Activated naive CD4-positive, alpha-beta T cell treated with anti-CD3 and anti-CD28 coated beads, Interleukin-2, amount 10 ng/mL, durations not matched to agents 7 days and 5 days (primary cell): Measurements from ENCODE around the gene COQ7.

Experiments
- CTCF ChIA-PET: fragments of 350-600 bp; sonication (Branson Sonifier 250); formaldehyde crosslinking; loops from one replicate; lab custom pipeline; 2021; ENCODE audit warnings: antibody characterized with exemption; lab: Charles Lee
- DNase-seq: peaks from one replicate; pipeline ENCODE4 v3.0.0-alpha.2; 2020
- H3K27ac Mint-ChIP-seq: one replicate; pipeline ENCODE4 v1.8.0; 2021; ENCODE audit warnings: mild to moderate bottlenecking, moderate library complexity, mixed read lengths
- H3K27me3 Mint-ChIP-seq: one replicate; pipeline ENCODE4 v1.8.0; 2021; ENCODE audit warnings: mild to moderate bottlenecking, mixed read lengths
- H3K36me3 Mint-ChIP-seq: one replicate; pipeline ENCODE4 v1.8.0; 2021; ENCODE audit warnings: mixed read lengths
- H3K4me1 Mint-ChIP-seq: one replicate; pipeline ENCODE4 v1.8.0; 2021; ENCODE audit warnings: mixed read lengths
- H3K4me3 Mint-ChIP-seq: one replicate; pipeline ENCODE4 v1.8.0; 2021; ENCODE audit warnings: mild to moderate bottlenecking, moderate library complexity, mixed read lengths
- H3K9me3 Mint-ChIP-seq: one replicate; pipeline ENCODE4 v1.8.0; 2021; ENCODE audit warnings: mixed read lengths

Gene COQ7

DNA sequence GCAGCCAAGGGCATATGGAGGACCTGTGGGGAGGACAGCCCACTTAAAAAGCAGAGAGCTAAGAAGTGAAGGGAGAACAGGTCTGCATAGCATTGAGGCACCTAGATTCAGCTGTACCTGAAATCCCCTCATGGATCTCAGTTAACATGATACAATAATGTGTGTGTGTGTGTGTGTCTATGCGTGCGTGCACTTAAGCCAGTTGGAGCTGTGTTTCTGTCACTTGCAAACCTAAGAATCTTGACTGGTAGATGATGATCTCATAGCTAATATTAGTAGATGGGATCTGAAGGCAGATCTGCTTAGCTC is 44.6 kb downstream of the COQ7 start:
- CTCF ChIA-PET: interaction anchor here (1.3 kb wide), 1 partner anchor 67 kb away, joined by 3 read pairs; no protein-coding TSS in a partner anchor
- H3K27ac Mint-ChIP-seq: no peak overlapping the region
- no peaks in the 10 kb centered on the region for H3K36me3 Mint-ChIP-seq
- peaks cover 66% of the 10 kb centered on the region for H3K27me3 Mint-ChIP-seq
- DNase-seq: no peak
- H3K9me3 Mint-ChIP-seq: no peaks in the 10 kb centered on the region
- peaks cover 2% of the 10 kb centered on the region for H3K4me1 Mint-ChIP-seq
- no peak overlapping the region for H3K4me3 Mint-ChIP-seq

DNA sequence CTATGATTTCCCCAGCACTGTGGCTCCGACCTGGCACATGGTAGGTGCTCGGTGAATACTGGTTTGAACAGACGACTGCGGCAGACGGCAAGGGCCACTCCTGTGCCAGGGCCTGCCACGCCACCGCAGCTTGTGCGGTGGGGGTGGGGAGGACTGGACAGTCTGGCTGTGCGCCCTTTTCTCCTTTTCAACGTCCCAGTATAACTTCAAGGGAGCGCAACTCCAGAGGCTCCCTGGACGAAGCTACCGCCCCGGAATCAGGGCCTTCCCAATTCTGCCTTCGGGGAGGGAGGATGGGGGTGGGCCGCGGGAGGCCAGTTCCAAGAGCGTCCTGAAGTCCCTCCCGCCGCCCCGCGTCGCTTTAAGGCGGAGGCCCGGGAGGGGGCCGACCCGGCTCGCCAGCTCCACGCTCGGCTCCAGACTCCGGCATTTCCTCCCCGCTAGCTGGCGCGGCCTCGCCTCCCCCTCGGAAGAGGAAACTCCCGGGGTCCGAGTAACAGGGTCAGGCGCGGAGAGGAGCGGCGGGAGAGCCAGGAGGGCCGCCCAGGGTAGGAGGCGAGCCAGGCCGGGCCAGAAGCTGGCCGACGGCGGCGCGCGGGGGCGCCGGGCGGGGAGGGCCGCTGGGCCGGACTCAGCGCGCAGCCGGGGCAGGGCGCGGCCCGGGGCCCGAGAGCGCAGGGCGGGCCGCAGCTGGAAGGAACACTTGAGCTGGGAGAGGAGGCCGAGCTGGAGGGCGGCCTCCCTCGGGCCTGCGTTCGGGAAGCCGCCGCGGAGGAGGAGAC is 46.4 kb downstream of the COQ7 start, which contains the start of gene ITPRIPL2:
ITPRIPL2 (plus strand) TSS at position 388 of the 782 bp plus-strand sequence. CDS start 498 bp downstream, outside the sequence.
- CTCF ChIA-PET: interaction anchor here (1.0 kb wide), 1 partner anchor 18 kb away, joined by 4 read pairs; no protein-coding TSS in a partner anchor
- Mint-ChIP-seq H3K36me3 (no peaks in the 10 kb centered on the region), H3K4me1 (peaks cover 7% of the 10 kb centered on the region), H3K27me3 (peaks cover 69% of the 10 kb centered on the region), H3K27ac (no peak within 1 kb of the TSS), H3K9me3 (no peaks in the 10 kb centered on the region), H3K4me3 (peak within 1 kb of the TSS; percentile 40)
- DNase-seq: no peak

DNA sequence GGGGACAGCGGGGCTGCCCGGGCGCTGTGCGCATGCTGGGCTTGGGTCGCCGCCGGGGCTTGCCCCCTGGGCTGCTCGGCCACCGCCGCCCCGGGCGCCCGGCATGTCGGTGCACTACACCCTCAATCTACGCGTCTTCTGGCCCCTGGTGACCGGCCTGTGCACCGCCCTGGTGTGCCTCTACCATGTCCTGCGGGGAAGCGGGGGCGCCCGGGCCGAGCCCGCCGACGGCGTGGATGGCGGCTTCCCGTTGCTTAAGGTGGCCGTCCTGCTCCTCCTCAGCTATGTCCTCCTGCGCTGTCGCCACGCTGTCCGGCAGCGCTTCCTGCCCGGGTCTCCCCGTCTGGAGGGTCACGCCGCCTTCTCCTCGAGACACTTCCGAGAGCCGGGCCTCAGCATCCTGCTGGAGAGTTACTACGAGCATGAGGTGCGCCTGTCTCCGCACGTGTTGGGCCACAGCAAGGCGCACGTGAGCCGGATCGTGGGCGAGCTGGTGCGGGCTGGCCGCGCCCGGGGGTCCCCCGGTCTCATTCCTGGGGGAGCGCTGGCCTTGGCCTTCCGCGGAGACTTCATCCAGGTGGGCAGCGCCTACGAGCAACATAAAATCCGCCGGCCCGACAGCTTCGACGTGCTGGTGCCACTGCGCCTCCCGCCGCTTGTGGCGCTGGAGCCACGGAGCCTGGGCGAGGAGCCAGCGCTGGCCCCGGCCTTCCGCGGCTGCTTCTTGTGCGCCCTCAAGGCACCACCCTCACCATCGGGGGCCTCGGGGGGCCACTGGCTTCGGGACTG is 47.1 kb downstream of the COQ7 start:
- no peaks in the 10 kb centered on the region for H3K36me3 Mint-ChIP-seq
- DNase-seq: no peak
- H3K27ac Mint-ChIP-seq: no peak overlapping the region
- no peaks in the 10 kb centered on the region for H3K9me3 Mint-ChIP-seq
- H3K4me3 Mint-ChIP-seq: peak overlapping the region; percentile 33
- CTCF ChIA-PET: interaction anchor here (1.0 kb wide), 1 partner anchor 17 kb away, joined by 4 read pairs; no protein-coding TSS in a partner anchor
- peaks cover 70% of the 10 kb centered on the region for H3K27me3 Mint-ChIP-seq
- peaks cover 12% of the 10 kb centered on the region for H3K4me1 Mint-ChIP-seq

DNA sequence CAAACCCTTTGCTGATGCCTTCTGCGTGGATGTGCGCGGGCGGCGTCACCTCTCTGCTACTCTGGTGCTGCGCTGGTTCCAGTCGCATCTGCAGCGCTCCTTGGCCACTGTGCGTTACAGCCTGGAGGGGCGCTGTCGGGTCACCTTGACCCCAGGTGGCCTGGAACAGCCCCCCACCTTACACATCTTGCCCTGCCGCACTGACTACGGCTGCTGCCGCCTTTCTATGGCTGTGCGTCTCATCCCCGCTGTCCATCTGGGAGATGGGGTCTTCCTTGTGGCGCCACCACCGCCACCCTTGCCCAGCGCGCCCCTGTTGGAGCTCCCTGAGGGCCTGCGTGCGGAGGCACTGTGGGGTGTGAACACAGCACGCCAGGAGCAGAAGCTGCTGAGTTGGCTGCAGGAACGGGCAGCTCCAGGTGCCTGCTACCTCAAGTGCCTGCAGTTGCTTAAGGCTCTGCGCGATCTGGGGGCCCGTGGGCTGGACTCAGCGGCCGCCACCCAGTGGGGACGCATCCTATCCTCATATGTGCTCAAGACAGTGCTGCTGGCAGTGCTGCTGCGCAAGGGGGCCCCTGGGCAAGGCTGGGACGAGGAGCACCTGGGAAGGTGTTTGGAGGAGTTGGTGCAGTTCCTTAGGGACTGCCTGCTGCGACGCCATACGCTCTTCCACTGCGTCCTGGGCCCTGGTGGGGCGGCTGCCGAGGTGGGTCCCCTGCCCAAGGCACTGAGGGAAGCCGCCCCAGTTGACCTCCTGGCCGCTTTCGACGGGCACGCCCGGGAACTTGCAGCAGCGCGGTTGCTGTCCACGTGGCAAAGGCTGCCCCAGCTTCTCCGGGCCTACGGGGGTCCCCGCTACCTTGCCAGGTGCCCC is 48.0 kb downstream of the COQ7 start:
- H3K4me1 Mint-ChIP-seq: peaks cover 15% of the 10 kb centered on the region
- H3K27me3 Mint-ChIP-seq: peaks cover 70% of the 10 kb centered on the region
- no peak overlapping the region for H3K27ac Mint-ChIP-seq
- CTCF ChIA-PET: no interaction called here
- no peaks in the 10 kb centered on the region for H3K9me3 Mint-ChIP-seq
- DNase-seq: no peak
- H3K4me3 Mint-ChIP-seq: no peak overlapping the region
- no peaks in the 10 kb centered on the region for H3K36me3 Mint-ChIP-seq

GRCh38 chr16:19116711-19117449 is 49.5 kb downstream of the COQ7 start:
- Mint-ChIP-seq H3K36me3 (no peaks in the 10 kb centered on the region), H3K27ac (peak overlapping the region; percentile 49), H3K4me3 (no peak overlapping the region), H3K27me3 (peaks cover 61% of the 10 kb centered on the region), H3K9me3 (no peaks in the 10 kb centered on the region), H3K4me1 (peaks cover 15% of the 10 kb centered on the region)
- CTCF ChIA-PET: interaction anchor here (1.3 to 1.5 kb wide), 2 partner anchors 10 to 30 kb away, joined by 3 to 10 read pairs; no protein-coding TSS in a partner anchor
- DNase-seq: no peak

DNA sequence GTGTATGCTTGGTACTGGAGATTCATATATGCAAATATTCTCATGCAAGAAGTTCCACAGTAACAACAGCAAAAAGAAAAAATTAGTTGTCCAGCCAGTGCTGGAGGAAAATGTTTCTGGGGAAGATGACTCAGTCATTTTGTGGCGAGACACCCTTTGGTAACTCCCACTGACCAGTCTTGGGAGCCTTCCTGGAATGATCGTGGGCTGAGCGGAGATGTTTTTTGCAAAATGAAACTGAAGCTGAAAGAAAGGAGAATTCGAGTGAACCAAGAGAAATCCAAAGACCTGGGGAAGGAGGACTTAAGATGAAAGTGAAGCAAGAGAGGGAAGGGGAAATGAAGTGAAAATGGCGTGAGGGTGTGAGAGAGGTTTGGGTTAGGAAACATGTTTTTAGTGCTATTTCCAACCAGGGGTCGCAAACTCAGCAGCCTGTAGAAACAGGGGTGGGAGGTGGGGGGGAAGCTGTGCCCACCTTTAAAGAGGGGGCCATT is 51.6 kb downstream of the COQ7 start:
- Mint-ChIP-seq H3K27ac (no peak overlapping the region), H3K27me3 (peaks cover 44% of the 10 kb centered on the region), H3K9me3 (no peaks in the 10 kb centered on the region), H3K36me3 (no peaks in the 10 kb centered on the region), H3K4me3 (peak overlapping the region; percentile 2), H3K4me1 (peaks cover 13% of the 10 kb centered on the region)
- CTCF ChIA-PET: interaction anchor here (1.1 kb wide), 1 partner anchor 24 kb away, joined by 3 read pairs; no protein-coding TSS in a partner anchor
- no peak for DNase-seq

GRCh38 chr16:19119564-19119963 is 52.1 kb downstream of the COQ7 start:
- Mint-ChIP-seq H3K36me3 (no peaks in the 10 kb centered on the region), H3K4me3 (no peak overlapping the region), H3K27me3 (peaks cover 38% of the 10 kb centered on the region), H3K9me3 (no peaks in the 10 kb centered on the region), H3K4me1 (peaks cover 13% of the 10 kb centered on the region), H3K27ac (no peak overlapping the region)
- DNase-seq: no peak
- CTCF ChIA-PET: interaction anchor here (1.1 kb wide), 1 partner anchor 25 kb away, joined by 3 read pairs; no protein-coding TSS in a partner anchor

DNA sequence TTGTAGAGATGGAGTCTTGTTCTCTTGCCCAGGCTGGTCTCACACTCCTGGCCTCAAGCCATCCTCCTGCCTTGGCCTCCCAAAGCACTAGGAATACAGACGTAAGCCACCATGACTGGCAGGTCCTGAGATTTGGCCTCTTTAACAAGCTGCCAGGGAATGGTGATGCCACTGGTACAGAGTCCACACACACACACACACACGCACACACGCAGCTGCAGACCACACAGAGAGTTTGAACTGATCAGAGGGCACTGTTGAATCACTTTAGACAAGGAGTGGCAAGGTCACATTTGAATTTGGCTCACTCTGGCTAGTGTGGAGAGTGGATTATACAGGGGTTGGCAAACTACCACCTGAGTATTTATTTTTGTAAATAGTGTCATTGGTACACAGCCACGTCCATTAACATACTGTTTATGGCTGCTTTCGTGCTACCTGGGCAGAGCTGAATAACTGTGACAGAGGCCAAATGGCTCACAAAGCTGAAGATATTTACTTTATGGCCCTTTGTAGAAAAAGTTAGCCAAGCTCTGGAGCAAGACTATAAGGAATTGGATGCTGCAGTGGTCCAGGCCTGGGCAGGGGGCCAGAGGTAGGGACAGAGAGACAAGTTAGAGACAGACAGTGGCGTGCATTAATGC is 56.2 kb downstream of the COQ7 start:
- no peak for DNase-seq
- H3K9me3 Mint-ChIP-seq: peaks cover 1% of the 10 kb centered on the region
- H3K27ac Mint-ChIP-seq: peak overlapping the region; percentile 21
- CTCF ChIA-PET: no interaction called here
- no peak overlapping the region for H3K4me3 Mint-ChIP-seq
- no peaks in the 10 kb centered on the region for H3K36me3 Mint-ChIP-seq
- H3K4me1 Mint-ChIP-seq: peaks cover 9% of the 10 kb centered on the region
- H3K27me3 Mint-ChIP-seq: peaks cover 9% of the 10 kb centered on the region

- H3K27ac Mint-ChIP-seq: no peak overlapping the region
- no peak for DNase-seq
- peaks cover 12% of the 10 kb centered on the region for H3K4me1 Mint-ChIP-seq
- no peaks in the 10 kb centered on the region for H3K36me3 Mint-ChIP-seq
- H3K4me3 Mint-ChIP-seq: no peak overlapping the region
- CTCF ChIA-PET: interaction anchor here (0.8 kb wide), 1 partner anchor 9 kb away, joined by 3 read pairs; no protein-coding TSS in a partner anchor
- peaks cover 1% of the 10 kb centered on the region for H3K9me3 Mint-ChIP-seq
- H3K27me3 Mint-ChIP-seq: peaks cover 4% of the 10 kb centered on the region
Measured at GRCh38 chr16:19126300-19126699, 58.9 kb downstream of the COQ7 start.

DNA sequence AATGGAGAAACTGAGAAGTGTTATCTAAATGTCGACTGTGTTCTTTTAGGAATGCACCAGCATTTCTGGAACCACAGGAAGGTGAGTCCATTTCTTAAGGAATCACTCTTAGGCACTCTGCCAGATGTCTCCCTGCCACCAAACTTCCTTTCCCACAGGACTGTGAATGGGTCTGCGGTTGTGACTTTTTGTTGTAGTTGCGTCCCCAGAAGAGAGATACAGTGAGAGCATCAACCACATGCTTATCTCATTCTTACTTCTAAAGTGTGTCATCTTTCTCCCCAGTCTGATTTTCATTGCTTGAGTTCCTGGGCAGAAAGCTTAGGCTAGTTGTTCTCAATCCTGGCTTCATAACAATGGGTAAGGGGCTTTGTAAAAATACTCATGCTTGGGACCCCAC is 59.8 kb downstream of the COQ7 start:
- Mint-ChIP-seq H3K4me3 (no peak overlapping the region), H3K27me3 (peaks cover 4% of the 10 kb centered on the region), H3K36me3 (no peaks in the 10 kb centered on the region), H3K9me3 (peaks cover 1% of the 10 kb centered on the region), H3K27ac (no peak overlapping the region), H3K4me1 (peaks cover 13% of the 10 kb centered on the region)
- DNase-seq: no peak
- CTCF ChIA-PET: interaction anchor here (0.8 kb wide), 1 partner anchor 10 kb away, joined by 3 read pairs; no protein-coding TSS in a partner anchor

- CTCF ChIA-PET: no interaction called here
- DNase-seq: no peak
Measured at GRCh38 chr16:19127674-19128131, 60.3 kb downstream of the COQ7 start.

GRCh38 chr16:19128454-19129200 is 61.2 kb downstream of the COQ7 start:
- H3K27ac Mint-ChIP-seq: no peak overlapping the region
- no peak overlapping the region for H3K4me3 Mint-ChIP-seq
- H3K4me1 Mint-ChIP-seq: peaks cover 13% of the 10 kb centered on the region
- DNase-seq: no peak
- no peaks in the 10 kb centered on the region for H3K27me3 Mint-ChIP-seq
- peaks cover 1% of the 10 kb centered on the region for H3K9me3 Mint-ChIP-seq
- H3K36me3 Mint-ChIP-seq: no peaks in the 10 kb centered on the region
- CTCF ChIA-PET: no interaction called here

More at GRCh38 chr16:19127674-19128131, 60.3 kb downstream of the COQ7 start:
- peaks cover 13% of the 10 kb centered on the region for H3K4me1 Mint-ChIP-seq
- peaks cover 2% of the 10 kb centered on the region for H3K27me3 Mint-ChIP-seq
- no peak overlapping the region for H3K27ac Mint-ChIP-seq
- peaks cover 1% of the 10 kb centered on the region for H3K9me3 Mint-ChIP-seq
- H3K4me3 Mint-ChIP-seq: no peak overlapping the region
- no peaks in the 10 kb centered on the region for H3K36me3 Mint-ChIP-seq
